HG02571 (cell line): Measurements from ENCODE around the gene ZNF213.

Source experiments
- ATAC-seq: cut with Tn5 transposase; IDR thresholded peaks from one replicate; pipeline ENCODE4 v1.9.1; 2021; ENCODE audit warnings: mild to moderate bottlenecking, moderate library complexity; ENCODE audit not compliant: unreplicated experiment

ZNF213 gene

DNA sequence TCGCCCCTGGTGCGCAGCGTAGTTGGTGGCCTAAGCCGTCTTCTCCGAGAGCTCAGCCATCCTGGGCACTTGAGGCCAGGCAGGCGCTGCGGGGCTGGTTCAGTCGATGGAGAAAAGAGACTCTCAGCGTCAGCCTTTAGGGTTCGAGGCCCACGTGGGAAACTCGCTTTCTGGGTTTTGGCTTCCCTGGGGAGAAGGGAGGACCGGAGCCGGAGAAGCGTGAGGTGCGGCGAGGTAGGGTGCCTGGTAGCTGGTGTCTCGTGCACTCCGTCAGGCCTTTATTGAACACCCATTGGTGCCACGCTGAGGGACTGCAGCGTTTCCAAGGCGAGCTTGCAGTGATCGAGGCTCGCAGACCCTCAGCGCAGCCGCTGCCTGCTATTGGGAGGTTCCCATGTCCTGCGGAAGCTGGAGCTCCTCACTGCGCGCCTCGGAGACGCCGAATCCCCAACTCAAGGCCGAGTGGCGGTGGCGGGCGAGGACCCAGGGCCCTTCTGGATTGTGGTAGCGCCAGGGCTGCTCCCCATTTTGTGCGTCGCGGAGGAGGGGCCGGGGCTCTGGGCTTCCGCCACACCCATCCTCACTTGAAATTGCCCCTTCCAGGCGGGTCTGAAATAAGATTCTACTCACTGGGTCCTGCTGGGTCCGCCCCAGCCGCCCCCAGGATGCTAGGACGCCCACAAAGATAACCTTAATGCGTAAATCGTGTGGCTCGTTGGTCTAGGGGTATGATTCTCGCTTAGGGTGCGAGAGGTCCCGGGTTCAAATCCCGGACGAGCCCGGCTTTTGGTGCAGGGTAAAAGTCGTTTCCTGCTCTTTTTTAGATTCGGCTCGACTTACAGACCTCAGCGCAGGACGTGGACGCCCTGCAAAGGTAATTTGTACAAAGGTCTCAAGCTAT is 54.3 kb downstream of the ZNF213 start:
- no peak for ATAC-seq

DNA sequence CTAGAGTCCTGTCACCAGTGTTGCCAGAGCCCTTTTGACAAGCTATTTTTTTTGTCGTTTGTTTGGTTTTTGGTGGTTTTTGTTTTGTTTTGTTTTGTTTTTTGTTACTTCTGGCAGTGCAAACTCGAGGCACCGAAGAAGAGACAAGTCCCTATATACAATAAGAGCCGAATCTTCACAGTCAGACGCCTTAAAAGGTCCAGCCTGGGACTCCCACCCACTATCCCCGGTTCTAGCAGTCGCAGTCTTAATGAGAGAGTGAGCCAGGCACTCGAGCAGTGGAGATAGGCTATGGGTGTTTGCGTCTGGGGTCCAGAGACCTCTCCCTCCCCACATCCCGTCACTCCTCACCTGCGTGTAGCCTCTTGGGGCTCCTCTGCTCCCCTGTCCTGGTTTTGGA is 55.0 kb downstream of the ZNF213 start:
- ATAC-seq, result no peak

DNA sequence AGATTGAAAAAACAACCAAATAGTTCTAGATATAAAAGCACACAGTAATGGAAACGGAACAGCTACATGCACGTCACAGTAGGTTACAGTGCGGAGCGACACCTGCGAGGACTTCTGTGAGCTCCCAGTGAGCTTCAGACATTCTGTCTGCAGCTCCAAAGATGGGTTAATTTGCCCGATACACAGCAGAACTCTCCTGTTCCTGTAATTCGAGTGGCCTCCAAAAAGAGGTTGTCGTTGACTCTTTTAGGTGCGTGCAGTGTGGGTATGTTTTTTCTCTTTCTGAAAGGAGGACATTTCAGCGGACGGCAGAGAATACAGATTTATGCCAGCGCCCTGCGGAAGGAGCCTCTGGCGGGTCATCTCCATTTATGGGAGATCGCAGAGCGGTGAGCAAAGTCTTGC is 56.1 kb downstream of the ZNF213 start:
- ATAC-seq, result no peak
